OCI-M2 (cell line): ENCODE results near the gene TMEM169.
A peak's percentile ranks its signal among the peaks of the same experiment; 100 is the strongest.

Experiments used
- DNase-seq: peaks from one replicate; lab custom pipeline; 2025; ENCODE audit not compliant: unreplicated experiment; lab: John Stamatoyannopoulos, UW

The TMEM169 gene

GRCh38 chr2:216103213-216103612 lies 21.5 kb downstream of the TMEM169 start:
- no peak for DNase-seq

- no peak for DNase-seq
Observed at GRCh38 chr2:216104691-216105090, 23.0 kb downstream of the TMEM169 start.

GRCh38 chr2:216107320-216107719 lies 25.6 kb downstream of the TMEM169 start:
- DNase-seq: no peak

- no peak for DNase-seq
Observed at GRCh38 chr2:216107760-216108159, 26.0 kb downstream of the TMEM169 start.

- DNase-seq: no peak
Observed at GRCh38 chr2:216108310-216108966, 26.7 kb downstream of the TMEM169 start.

GRCh38 chr2:216108967-216109921 lies 27.5 kb downstream of the TMEM169 start, which contains the start of gene XRCC5:
Gene XRCC5 (plus strand): TSS chr2:216109348. CDS start chr2:216109437, 89 bp downstream.
- DNase-seq: peak; percentile 78

GRCh38 chr2:216109962-216110614 lies 28.4 kb downstream of the TMEM169 start:
- DNase-seq: no peak

- no peak for DNase-seq
Observed at GRCh38 chr2:216110620-216111019, 28.9 kb downstream of the TMEM169 start.

- DNase-seq: no peak
Observed at GRCh38 chr2:216111122-216111521, 29.4 kb downstream of the TMEM169 start.

GRCh38 chr2:216112926-216113325 lies 31.2 kb downstream of the TMEM169 start:
- DNase-seq: no peak

GRCh38 chr2:216113572-216113971 lies 31.9 kb downstream of the TMEM169 start:
- no peak for DNase-seq

- DNase-seq: no peak
Observed at GRCh38 chr2:216114382-216114713, 32.6 kb downstream of the TMEM169 start.

GRCh38 chr2:216114714-216115531 lies 33.2 kb downstream of the TMEM169 start:
- peak; percentile 98 for DNase-seq

GRCh38 chr2:216116418-216116817 lies 34.7 kb downstream of the TMEM169 start:
- DNase-seq: no peak

GRCh38 chr2:216117561-216118340 lies 36.0 kb downstream of the TMEM169 start:
- no peak for DNase-seq

GRCh38 chr2:216118474-216118873 lies 36.8 kb downstream of the TMEM169 start:
- no peak for DNase-seq

- no peak for DNase-seq
Observed at GRCh38 chr2:216119146-216119545, 37.4 kb downstream of the TMEM169 start.

- no peak for DNase-seq
Observed at GRCh38 chr2:216119986-216120385, 38.3 kb downstream of the TMEM169 start.

GRCh38 chr2:216121255-216121654 lies 39.5 kb downstream of the TMEM169 start:
- DNase-seq: no peak

GRCh38 chr2:216126943-216127342 lies 45.2 kb downstream of the TMEM169 start:
- DNase-seq: no peak
